K562 (cell line): ENCODE measurements around the gene CATSPER4.

Experiments
- ATF6 ChIP-seq: sonication (generic); formaldehyde crosslinking; IDR thresholded peaks from 2 replicates; pipeline ENCODE4 v1.4.0; 2020; ENCODE audit warnings: mild to moderate bottlenecking, missing genetic modification reagents
- BCL6 ChIP-seq: fragments of 250-450 bp; sonication (Bioruptor Pico); IDR thresholded peaks from 2 replicates; pipeline ENCODE4 v1.4.0; 2020
- BCLAF1 ChIP-seq, 2 experiments: fragments of 450-650 bp in 1 of 2; IDR thresholded peaks; 2 replicates each; pipeline ENCODE4 v1.6.1; 2011 to 2017; ENCODE audit warnings: low read depth in 2 of 2, antibody characterized with exemption in 1 of 2, borderline replicate concordance in 1 of 2, low read length in 1 of 2, mild to moderate bottlenecking in 1 of 2, mixed read lengths in 1 of 2; ENCODE audit not compliant: control insufficient read depth in 1 of 2
- CTCF ChIP-seq, 3 experiments: IDR thresholded peaks in 2 of 3; conservative IDR thresholded peaks in 1 of 3; 2 replicates each; pipeline ENCODE4 v1.5.1; 2011 to 2012; ENCODE audit warnings: low read length in 3 of 3, mild to moderate bottlenecking in 3 of 3, control low read depth in 2 of 3, improper control_type of control experiment in 1 of 3, inconsistent platforms in 1 of 3, low read depth in 1 of 3, mixed read lengths in 1 of 3, moderate library complexity in 1 of 3; ENCODE audit not compliant: insufficient read depth in 2 of 3
- MXD1 ChIP-seq: fragments of 250-450 bp; sonication (Bioruptor Pico); IDR thresholded peaks from 2 replicates; pipeline ENCODE4 v1.8.0; 2021; ENCODE audit warnings: borderline replicate concordance, mild to moderate bottlenecking, moderate library complexity; ENCODE audit not compliant: poor library complexity, severe bottlenecking
- RAD21 ChIP-seq, 2 experiments: fragments of 250-450 bp in 1 of 2; fragments of 450-650 bp in 1 of 2; sonication (Bioruptor Pico) in 1 of 2; formaldehyde crosslinking in 1 of 2; IDR thresholded peaks in 1 of 2; conservative IDR thresholded peaks in 1 of 2; 2 replicates each; pipeline versions ENCODE4 v1.4.0 to v1.8.0; 2020 to 2022; ENCODE audit warnings: mild to moderate bottlenecking in 2 of 2, moderate library complexity in 1 of 2
- SNAPC5 ChIP-seq: fragments of 250-450 bp; sonication (Bioruptor Pico); IDR thresholded peaks from 2 replicates; pipeline ENCODE4 v1.8.0; 2021; ENCODE audit warnings: moderate library complexity, mild to moderate bottlenecking, inconsistent platforms
- TBP ChIP-seq: optimal IDR thresholded peaks from 2 replicates; pipeline ENCODE3; 2011; ENCODE audit warnings: low read depth, low read length, improper control_type of control experiment
- THRA ChIP-seq: fragments of 450-650 bp; IDR thresholded peaks from 2 replicates; pipeline ENCODE4 v1.6.1; 2017; ENCODE audit warnings: mild to moderate bottlenecking, moderate library complexity
- ZNF274 ChIP-seq: IDR thresholded peaks from 2 replicates; pipeline ENCODE4 v1.6.1; 2011; ENCODE audit warnings: low read depth, mild to moderate bottlenecking, low read length, moderate library complexity, borderline replicate concordance
- ZNF311 ChIP-seq: fragments of 250-450 bp; sonication (Bioruptor Pico); IDR thresholded peaks from 2 replicates; pipeline ENCODE4 v1.4.0; 2020; ENCODE audit warnings: mild to moderate bottlenecking, moderate library complexity

- no peak for TF ChIP-seq ZNF311 (CRISPR knock-in tag)
- no peak for TF ChIP-seq TBP
- no peak for TF ChIP-seq BCLAF1 (IDR thresholded peaks at IDR 0.05; ENCODE audit: borderline replicate concordance in 1 of 2, control insufficient read depth in 1 of 2, low read depth in 2 of 2, low read length in 1 of 2)
- no peak for TF ChIP-seq MXD1 (CRISPR knock-in tag)
- TF ChIP-seq THRA: no peak
- no peak for TF ChIP-seq CTCF (IDR thresholded peaks at IDR 0.05 in 2 of 3, conservative IDR thresholded peaks at IDR 0.05 in 1 of 3; ENCODE audit: insufficient read depth in 2 of 3, low read depth in 1 of 3, low read length in 3 of 3)
- no peak for TF ChIP-seq ZNF274
- no peak for TF ChIP-seq ATF6 (CRISPR knock-in tag)
- no peak for TF ChIP-seq SNAPC5 (CRISPR knock-in tag)
- no peak for TF ChIP-seq BCL6
- TF ChIP-seq RAD21 (CRISPR knock-in tag; conservative IDR thresholded peaks at IDR 0.05 in 1 of 2, IDR thresholded peaks at IDR 0.05 in 1 of 2): no peak
Observed at GRCh38 chr1:26197301-26197700, 6.9 kb downstream of the CATSPER4 start.
